WTC11 (cell line): ENCODE results near the gene C16orf46. TPM values are rescaled to one million over a fixed set of nuclear protein-coding genes. Genes with fewer than 3 reads are reported as not detected.

Experiments used
- ATAC-seq: fragments of 200-7000 bp; cut with Tn5 transposase; 2 replicates; pipeline ENCODE4 v1.10.0; 2021; ENCODE audit warnings: mild to moderate bottlenecking, moderate library complexity
- CTCF ChIA-PET: fragments of 300-600 bp; sonication (Branson Sonifier 250); formaldehyde crosslinking; loops from one replicate; lab custom pipeline; 2021; ENCODE audit warnings: antibody characterized with exemption; lab: Charles Lee
- POLR2A ChIA-PET: fragments of 350-600 bp; sonication (Branson Sonifier 250); formaldehyde crosslinking; loops from one replicate; lab custom pipeline; 2021; ENCODE audit warnings: antibody characterized with exemption; lab: Charles Lee
- DNase-seq: peaks from one replicate; pipeline ENCODE4 v3.0.0; 2021; ENCODE audit warnings: low spot score
- H3K27ac Mint-ChIP-seq: 2 replicates; pipeline ENCODE4 v1.8.0; 2021; ENCODE audit warnings: mixed read lengths
- H3K27me3 Mint-ChIP-seq: 2 replicates; pipeline ENCODE4 v1.8.0; 2021; ENCODE audit warnings: low read depth, mild to moderate bottlenecking, moderate library complexity, mixed read lengths
- H3K36me3 Mint-ChIP-seq: 2 replicates; pipeline ENCODE4 v1.8.0; 2021; ENCODE audit warnings: mixed read lengths
- H3K4me1 Mint-ChIP-seq: 2 replicates; pipeline ENCODE4 v1.8.0; 2022; ENCODE audit warnings: mixed read lengths
- H3K4me3 Mint-ChIP-seq: 2 replicates; pipeline ENCODE4 v1.8.0; 2021; ENCODE audit warnings: mild to moderate bottlenecking, moderate library complexity, mixed read lengths
- H3K9me3 Mint-ChIP-seq: 2 replicates; pipeline ENCODE4 v1.8.0; 2021; ENCODE audit warnings: mixed read lengths
- ARID4B ChIP-seq: sonication (generic); formaldehyde crosslinking; IDR thresholded peaks from 2 replicates; pipeline ENCODE4 v1.8.0; 2023; ENCODE audit warnings: missing genetic modification reagents, mild to moderate bottlenecking, borderline replicate concordance
- ATF1 ChIP-seq: sonication (generic); formaldehyde crosslinking; IDR thresholded peaks from 2 replicates; pipeline ENCODE4 v1.8.1; 2023; ENCODE audit warnings: mild to moderate bottlenecking, moderate library complexity, missing genetic modification reagents
- ATF2 ChIP-seq: sonication (generic); formaldehyde crosslinking; IDR thresholded peaks from 2 replicates; pipeline ENCODE4 v1.8.1; 2022; ENCODE audit warnings: low read depth, missing genetic modification reagents, borderline replicate concordance
- ATF6 ChIP-seq: sonication (generic); formaldehyde crosslinking; IDR thresholded peaks from 2 replicates; pipeline ENCODE4 v1.8.1; 2023; ENCODE audit warnings: mild to moderate bottlenecking, missing genetic modification reagents
- CDX4 ChIP-seq: fragments of 250-450 bp; sonication (Bioruptor Pico); IDR thresholded peaks from 2 replicates; pipeline ENCODE4 v1.9.0; 2021; ENCODE audit warnings: moderate library complexity, mild to moderate bottlenecking, inconsistent platforms, borderline replicate concordance
- ESRRA ChIP-seq: sonication (generic); formaldehyde crosslinking; IDR thresholded peaks from 2 replicates; pipeline ENCODE4 v1.8.1; 2022; ENCODE audit warnings: mild to moderate bottlenecking, missing genetic modification reagents, borderline replicate concordance
- FOXP4 ChIP-seq: sonication (generic); formaldehyde crosslinking; IDR thresholded peaks from 2 replicates; pipeline ENCODE4 v1.8.0; 2022; ENCODE audit warnings: mild to moderate bottlenecking, missing genetic modification reagents
- GRHL2 ChIP-seq: fragments of 250-450 bp; sonication (Bioruptor Pico); IDR thresholded peaks from 2 replicates; pipeline ENCODE4 v1.8.0; 2022; ENCODE audit warnings: mild to moderate bottlenecking, moderate library complexity; ENCODE audit not compliant: insufficient replicate concordance, severe bottlenecking
- JUN ChIP-seq: sonication (generic); formaldehyde crosslinking; IDR thresholded peaks from 2 replicates; pipeline ENCODE4 v1.8.0; 2023; ENCODE audit warnings: mild to moderate bottlenecking, missing genetic modification reagents
- MXD4 ChIP-seq: fragments of 250-450 bp; sonication (Bioruptor Pico); IDR thresholded peaks from 2 replicates; pipeline ENCODE4 v1.8.0; 2021; ENCODE audit warnings: mild to moderate bottlenecking, moderate library complexity, borderline replicate concordance
- NFATC4 ChIP-seq: fragments of 250-450 bp; sonication (Bioruptor Pico); IDR thresholded peaks from 2 replicates; pipeline ENCODE4 v1.9.0; 2021; ENCODE audit warnings: mild to moderate bottlenecking
- TP53 ChIP-seq: sonication (generic); formaldehyde crosslinking; IDR thresholded peaks from 2 replicates; pipeline ENCODE4 v1.8.1; 2023; ENCODE audit warnings: mild to moderate bottlenecking, missing genetic modification reagents
- ZNF232 ChIP-seq: sonication (generic); formaldehyde crosslinking; IDR thresholded peaks from 2 replicates; pipeline ENCODE4 v1.8.0; 2022; ENCODE audit warnings: mild to moderate bottlenecking, missing genetic modification reagents
- ZNF281 ChIP-seq: sonication (generic); formaldehyde crosslinking; IDR thresholded peaks from 2 replicates; pipeline ENCODE4 v1.8.0; 2023; ENCODE audit warnings: mild to moderate bottlenecking, missing genetic modification reagents
- total RNA-seq: library from RNA; stranded (reverse); gene quantifications from 3 replicates; pipeline ENCODE4 v1.2.3, GENCODE V29; 2021

Gene C16orf46
- total RNA-seq, 1 experiment from 2014 or later: 1.2 TPM

- CTCF ChIA-PET: no interaction called here
- no peaks in the 10 kb centered on the region for H3K27me3 Mint-ChIP-seq
These were observed 30.5 kb upstream of the C16orf46 start for GRCh38 chr16:81107511-81107910.

GRCh38 chr16:81106826-81107503 is 29.9 kb upstream of the C16orf46 start:
- no peak for DNase-seq
- peak overlapping the region; percentile 19; the same call in 1 of the 2 replicates for H3K27ac Mint-ChIP-seq
- no peaks in the 10 kb centered on the region for H3K9me3 Mint-ChIP-seq
- H3K4me1 Mint-ChIP-seq: no peaks in the 10 kb centered on the region
- H3K36me3 Mint-ChIP-seq: no peaks in the 10 kb centered on the region
- no peaks in the 10 kb centered on the region for H3K27me3 Mint-ChIP-seq
- no peak overlapping the region for H3K4me3 Mint-ChIP-seq
- ChIA-PET CTCF (no interaction called here), POLR2A (no interaction called here)
- no peak for ATAC-seq
- TF ChIP-seq ZNF232 (CRISPR knock-in tag) (no peak), ATF1 (CRISPR knock-in tag) (no peak), ATF6 (CRISPR knock-in tag) (no peak), ZNF281 (CRISPR knock-in tag) (no peak), CDX4 (CRISPR knock-in tag) (no peak), GRHL2 (CRISPR knock-in tag) (no peak), ATF2 (CRISPR knock-in tag) (no peak), TP53 (CRISPR knock-in tag) (no peak), MXD4 (CRISPR knock-in tag) (no peak), JUN (CRISPR knock-in tag) (no peak), NFATC4 (CRISPR knock-in tag) (no peak)

More at GRCh38 chr16:81107511-81107910, 30.5 kb upstream of the C16orf46 start:
- Mint-ChIP-seq H3K4me3 (no peak overlapping the region), H3K36me3 (no peaks in the 10 kb centered on the region), H3K9me3 (no peaks in the 10 kb centered on the region), H3K4me1 (no peaks in the 10 kb centered on the region), H3K27ac (no peak overlapping the region)
- DNase-seq: no peak
- TF ChIP-seq ESRRA (CRISPR knock-in tag) (no peak), ATF1 (CRISPR knock-in tag) (no peak), ARID4B (CRISPR knock-in tag) (no peak), FOXP4 (CRISPR knock-in tag) (no peak)
- no peak for ATAC-seq
- POLR2A ChIA-PET: no interaction called here
